ENCODE measurements around the gene DUSP2.

DUSP2 gene

DNA sequence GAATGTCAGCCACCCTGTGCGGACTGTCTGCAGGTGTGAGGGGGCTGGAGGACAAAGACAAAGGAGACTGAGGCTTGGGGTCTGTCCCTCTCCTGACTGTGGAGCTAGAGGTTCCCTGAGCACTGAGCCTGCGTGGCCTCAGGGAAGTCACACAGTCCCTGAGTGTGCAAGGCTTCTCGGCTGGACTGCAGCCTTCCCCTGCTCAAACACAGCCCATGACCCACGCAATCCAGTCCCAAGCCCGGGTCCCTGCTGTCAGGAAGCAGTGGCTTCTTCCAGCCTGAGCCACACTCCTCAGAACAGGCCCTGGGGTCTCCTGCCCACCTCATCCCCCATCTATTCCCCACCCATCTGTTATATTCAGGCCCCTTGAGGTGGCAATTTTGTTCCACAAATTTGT is 9.6 kb downstream of the DUSP2 start:
- FAIRE-seq: no peak
- DNase-seq (ENCODE audit: extremely low spot score, insufficient read length, low read depth): no peak

- FAIRE-seq: no peak
- DNase-seq (ENCODE audit: extremely low spot score, insufficient read length, low read depth): no peak
Measured at GRCh38 chr2:96135171-96135570, 10.1 kb downstream of the DUSP2 start.

GRCh38 chr2:96134421-96134820 is 10.8 kb downstream of the DUSP2 start:
- FAIRE-seq (no peak), DNase-seq (ENCODE audit: extremely low spot score, insufficient read length, low read depth) (no peak)

GRCh38 chr2:96131813-96132745 is 13.2 kb downstream of the DUSP2 start:
- DNase-seq (ENCODE audit: extremely low spot score, insufficient read length, low read depth): no peak
- no peak for FAIRE-seq

DNA sequence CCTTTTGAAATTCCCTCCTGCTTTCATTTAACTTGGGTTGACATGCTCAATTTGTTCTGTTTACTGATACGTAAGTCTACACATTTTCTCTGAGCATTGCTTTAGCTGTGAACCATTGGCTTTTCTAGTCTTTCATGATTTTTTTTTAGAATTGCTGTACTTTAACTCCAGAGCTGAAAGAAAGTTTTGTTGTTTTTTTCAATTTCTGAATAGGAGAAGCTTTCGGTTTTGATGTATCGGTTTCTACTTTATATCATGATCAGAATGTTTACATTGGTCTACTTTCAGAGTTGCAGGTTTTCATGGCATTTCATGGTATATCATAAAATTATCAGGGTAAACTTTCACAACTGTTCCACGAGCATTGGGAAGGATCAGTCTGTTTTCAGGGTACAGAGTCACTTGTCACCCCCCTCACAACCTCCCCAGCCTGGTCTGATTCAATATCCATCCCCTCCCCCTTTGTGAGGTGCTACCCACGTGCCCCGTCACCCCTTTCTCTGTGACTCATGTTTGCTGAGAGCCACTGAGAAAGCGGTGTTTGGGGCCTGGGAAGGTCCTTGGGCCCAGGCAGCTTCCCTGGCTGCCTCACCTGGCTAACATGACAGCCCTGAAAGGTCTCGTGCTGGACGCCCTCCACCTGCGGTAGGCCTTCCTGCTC is 14.0 kb downstream of the DUSP2 start:
- no peak for DNase-seq (ENCODE audit: extremely low spot score, insufficient read length, low read depth)
- peak; percentile 59 for FAIRE-seq

DNA sequence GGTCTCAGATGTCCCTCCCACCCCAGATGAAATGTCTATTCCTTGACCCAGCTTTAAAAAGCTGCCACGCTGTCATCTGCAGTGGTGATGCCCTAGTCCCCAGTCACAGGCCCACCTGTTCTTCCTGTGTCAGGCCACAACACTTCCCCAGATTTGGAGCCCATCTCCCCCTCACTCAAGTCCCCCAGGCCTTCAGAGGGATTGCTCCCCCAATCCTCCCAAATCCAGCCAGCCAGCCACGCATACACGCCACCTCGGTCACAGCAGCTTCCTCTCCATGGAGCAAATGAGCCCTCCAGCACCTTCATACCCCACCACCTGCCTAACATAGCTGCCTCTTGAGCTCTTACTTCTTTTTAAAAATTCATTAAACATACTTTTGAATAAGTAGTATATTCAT is 14.8 kb downstream of the DUSP2 start:
- no peak for FAIRE-seq
- DNase-seq (ENCODE audit: extremely low spot score, insufficient read length, low read depth): no peak

- no peak for DNase-seq (ENCODE audit: extremely low spot score, insufficient read length, low read depth)
- no peak for FAIRE-seq
Measured at GRCh38 chr2:96129528-96130120, 15.6 kb downstream of the DUSP2 start.

GRCh38 chr2:96128456-96128855 is 16.8 kb downstream of the DUSP2 start:
- DNase-seq (ENCODE audit: extremely low spot score, insufficient read length, low read depth): no peak
- FAIRE-seq: no peak

DNA sequence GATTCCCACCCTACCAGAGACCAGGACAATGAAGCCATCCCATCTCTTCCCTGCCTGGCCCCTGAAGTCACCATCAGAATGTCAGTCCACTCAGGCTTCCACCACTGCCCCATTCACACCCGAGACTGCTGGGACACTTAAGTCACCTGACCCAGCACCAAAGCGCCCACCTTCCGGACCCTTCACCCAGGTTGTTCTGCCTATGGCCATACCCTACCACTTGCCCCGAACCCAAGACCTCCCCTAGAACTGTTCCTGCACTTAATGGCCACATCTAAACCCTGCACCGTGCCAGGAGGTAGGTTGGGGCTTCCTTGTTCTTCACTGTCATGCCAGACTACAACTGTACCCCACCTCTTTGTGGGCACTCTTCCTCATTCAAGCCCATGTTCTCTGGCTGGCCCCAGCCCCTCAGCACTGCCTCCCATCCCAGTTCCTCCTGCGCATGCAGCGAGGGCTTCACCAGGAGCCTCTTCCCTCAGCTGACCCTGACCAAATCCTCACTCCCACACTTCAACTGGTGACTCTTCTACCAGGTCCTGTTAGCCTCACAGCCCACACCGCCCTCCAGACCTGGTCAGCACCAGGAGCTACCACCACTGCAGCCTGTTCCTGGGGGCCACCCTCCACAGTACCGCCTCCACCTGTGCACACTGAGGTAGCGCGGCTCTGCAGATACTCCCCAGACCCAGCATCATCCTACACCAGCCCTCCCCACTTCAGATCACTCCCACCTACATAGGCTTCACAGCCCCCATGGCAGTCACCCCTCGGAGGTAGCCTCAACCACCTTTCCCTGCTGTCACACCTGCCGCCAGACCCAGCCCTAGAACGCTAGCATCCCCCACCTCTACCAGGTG is 20.6 kb downstream of the DUSP2 start:
- FAIRE-seq (no peak), DNase-seq (ENCODE audit: extremely low spot score, insufficient read length, low read depth) (no peak)

GRCh38 chr2:96123936-96124335 is 21.3 kb downstream of the DUSP2 start:
- no peak for DNase-seq (ENCODE audit: extremely low spot score, insufficient read length, low read depth)
- no peak for FAIRE-seq

- DNase-seq (ENCODE audit: extremely low spot score, insufficient read length, low read depth): no peak
- no peak for FAIRE-seq
Measured at GRCh38 chr2:96123290-96123689, 21.9 kb downstream of the DUSP2 start.

DNA sequence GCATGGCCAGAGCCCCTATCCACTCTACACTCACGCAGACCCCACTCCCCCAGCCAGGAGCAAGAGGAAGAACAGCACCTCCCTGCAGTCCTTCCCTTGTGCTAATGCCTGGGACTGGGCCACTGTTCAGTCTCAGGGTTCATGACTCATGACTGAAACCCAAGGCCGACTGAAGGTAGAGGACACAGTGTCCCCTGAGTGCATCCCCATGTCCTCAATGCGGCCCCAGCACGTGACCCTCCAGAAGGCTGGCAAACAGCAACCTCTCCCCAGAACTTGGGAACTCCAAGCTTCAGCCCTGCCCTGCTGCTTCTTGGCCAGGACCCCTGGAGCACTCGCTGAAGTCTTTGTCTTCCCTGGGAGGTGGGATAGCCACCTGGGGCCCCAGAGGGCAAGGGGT is 22.8 kb downstream of the DUSP2 start:
- no peak for FAIRE-seq
- no peak for DNase-seq (ENCODE audit: extremely low spot score, insufficient read length, low read depth)

DNA sequence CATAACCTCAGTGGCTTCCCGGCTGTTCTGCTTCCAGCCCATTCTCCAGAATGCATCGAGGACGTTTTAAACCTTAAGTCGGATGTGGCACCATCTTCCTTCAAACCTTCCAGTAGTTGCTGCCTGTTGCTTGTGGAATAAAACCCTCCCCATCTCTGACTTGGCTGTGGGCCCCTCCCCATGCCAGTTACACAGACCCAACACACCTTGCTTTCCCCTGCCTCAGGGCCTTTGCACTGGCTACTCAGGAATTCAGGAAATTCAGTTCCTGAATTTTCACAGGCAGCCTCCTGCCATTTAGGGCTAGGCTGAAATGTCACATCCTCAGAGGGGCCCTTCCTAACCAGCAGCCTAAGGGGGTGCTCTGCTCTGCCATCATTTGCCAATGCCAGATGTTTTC is 23.8 kb downstream of the DUSP2 start:
- DNase-seq (ENCODE audit: extremely low spot score, insufficient read length, low read depth) (no peak), FAIRE-seq (no peak)

- DNase-seq (ENCODE audit: extremely low spot score, insufficient read length, low read depth) (no peak), FAIRE-seq (no peak)
Measured at GRCh38 chr2:96120991-96121390, 24.2 kb downstream of the DUSP2 start.

DNA sequence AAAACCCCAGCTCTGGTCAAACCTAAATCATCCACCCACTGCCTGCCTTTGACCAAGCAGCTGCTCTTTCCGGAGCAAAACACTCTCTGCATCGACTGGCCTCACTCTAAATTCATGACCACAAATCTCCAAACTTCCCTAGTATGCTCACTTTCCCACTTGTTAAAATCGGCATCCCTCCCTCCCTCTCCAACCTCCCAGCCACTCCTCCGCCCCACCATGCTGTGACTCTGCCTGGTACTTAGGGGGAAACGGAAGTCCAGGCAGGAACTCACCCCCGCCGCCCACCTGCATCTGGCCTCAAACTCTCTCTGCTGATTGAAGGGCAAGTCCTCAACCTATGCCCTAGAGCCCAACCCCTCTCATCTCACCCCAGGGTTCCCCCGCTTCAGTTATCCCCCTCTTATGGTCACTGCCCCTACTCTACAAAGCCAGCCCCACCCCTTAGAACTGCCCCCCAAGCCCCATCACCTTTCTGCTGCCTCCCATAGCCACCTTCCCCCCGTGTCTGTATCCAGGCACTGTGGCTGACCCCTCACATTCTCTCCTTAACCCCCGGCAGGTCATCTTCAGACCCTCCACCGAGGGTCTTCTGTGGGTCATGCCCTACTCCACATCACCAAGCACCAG is 25.0 kb downstream of the DUSP2 start:
- FAIRE-seq (no peak), DNase-seq (ENCODE audit: extremely low spot score, insufficient read length, low read depth) (no peak)

GRCh38 chr2:96119389-96119751 is 25.9 kb downstream of the DUSP2 start:
- DNase-seq (ENCODE audit: extremely low spot score, insufficient read length, low read depth) (no peak), FAIRE-seq (no peak)

- FAIRE-seq: no peak
- no peak for DNase-seq (ENCODE audit: extremely low spot score, insufficient read length, low read depth)
Measured at GRCh38 chr2:96118698-96119388, 26.4 kb downstream of the DUSP2 start.

GRCh38 chr2:96117701-96118588 is 27.3 kb downstream of the DUSP2 start:
- DNase-seq (ENCODE audit: extremely low spot score, insufficient read length, low read depth) (no peak), FAIRE-seq (no peak)

Data from GM18507 (cell line).